Gastroesophageal sphincter (tissue), 4 donors: ENCODE measurements around the gene KRT1. TPM values are rescaled to one million over a fixed set of nuclear protein-coding genes. Genes with fewer than 3 reads are reported as not detected.
A peak's percentile ranks its signal among the peaks of the same experiment; 100 is the strongest.
"Not testable (repeated sequence)": the region's sequence is repeated elsewhere in the genome, so short reads cannot be mapped to it uniquely, and the experiment has no call there.

Experiments used
- ATAC-seq: fragments of 150-250 bp; one replicate; pipeline ENCODE4 v1.9.1; 2016; ENCODE audit warnings: mild to moderate bottlenecking, moderate library complexity
- H3K27ac ChIP-seq, 4 donors: fragments of 200-600 bp; sonication (generic) in 3 of 4; 1 replicate in 3 of 4; 2 replicates in 1 of 4; pipeline ENCODE4 v1.5.1; 2016 to 2019
- H3K27me3 ChIP-seq: fragments of 200-600 bp; sonication (generic); one replicate; pipeline ENCODE4 v1.5.1; 2019
- H3K36me3 ChIP-seq, 2 donors: fragments of 200-600 bp; sonication (generic); one replicate each; pipeline ENCODE4 v1.5.1; 2019; ENCODE audit warnings: control low read depth in 1 of 2
- H3K4me1 ChIP-seq, 3 donors: fragments of 200-600 bp; sonication (generic); 1 replicate in 2 of 3; 2 replicates in 1 of 3; pipeline ENCODE4 v1.5.1; 2016 to 2019; ENCODE audit warnings: control low read depth in 2 of 3
- H3K4me3 ChIP-seq, 2 donors: fragments of 200-600 bp; sonication (generic); one replicate each; pipeline ENCODE4 v1.5.1; 2019; ENCODE audit warnings: mild to moderate bottlenecking in 1 of 2, moderate library complexity in 1 of 2
- H3K9me3 ChIP-seq, 3 donors: fragments of 200-600 bp; sonication (generic); one replicate each; pipeline ENCODE4 v1.5.1; 2017 to 2019; ENCODE audit warnings: control low read depth in 2 of 3
- EP300 ChIP-seq: sonication (generic); formaldehyde crosslinking; IDR thresholded peaks from one replicate; pipeline ENCODE4 v1.6.1; 2017; ENCODE audit warnings: antibody characterized with exemption, mild to moderate bottlenecking
- POLR2A ChIP-seq, 2 donors: fragments of 450-650 bp; IDR thresholded peaks; one replicate each; pipeline ENCODE4 v1.6.1; 2017; ENCODE audit warnings: antibody characterized with exemption in 2 of 2, mild to moderate bottlenecking in 2 of 2, moderate library complexity in 1 of 2
- POLR2AphosphoS5 ChIP-seq: sonication (generic); formaldehyde crosslinking; IDR thresholded peaks from one replicate; pipeline ENCODE4 v1.6.1; 2017; ENCODE audit warnings: antibody characterized with exemption
- WGBS, 2 donors: methylation state at CpG; one replicate each; pipeline ENCODE4 v1.1.5; 2018; ENCODE audit warnings: low coverage in 1 of 2; 5-methylcytosine and 5-hydroxymethylcytosine counted together
- total RNA-seq, 4 donors: library from RNA; depleted of rRNA; stranded (reverse); fragments of >200 nt; gene quantifications; one replicate each; pipeline ENCODE4 v1.1.0, GENCODE V29; 2016
- TF ChIP-seq, protein P1 (sequence below), 4 experiments: fragments of 200-600 bp in 2 of 4; fragments of 450-650 bp in 2 of 4; sonication (generic) in 1 of 4; IDR thresholded peaks; one replicate each; pipeline ENCODE4 v1.5.1; 2017 to 2019; ENCODE audit warnings: antibody characterized with exemption in 4 of 4, mild to moderate bottlenecking in 2 of 4, moderate library complexity in 2 of 4

Gene KRT1
- total RNA-seq, 4 donors from 2014 or later, result not detected

DNA sequence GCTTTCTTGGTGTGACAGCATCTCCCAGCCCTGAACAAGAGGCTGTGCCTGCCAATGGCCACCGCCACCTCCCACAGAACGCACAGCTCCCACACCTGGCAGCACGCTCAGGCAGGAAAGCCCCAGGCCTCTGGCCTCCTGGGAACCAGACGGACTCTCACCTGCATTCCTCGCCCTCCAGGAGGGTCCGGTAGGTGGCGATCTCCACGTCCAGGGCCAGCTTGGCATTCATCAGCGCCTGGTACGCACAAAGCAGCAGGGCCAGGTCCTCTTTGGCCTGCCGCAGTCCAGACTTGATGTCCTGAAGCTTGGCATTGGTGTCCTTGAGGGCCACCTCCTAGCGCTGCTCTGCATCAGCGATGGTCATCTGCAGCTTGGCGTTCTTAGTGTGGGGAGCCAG, 35.2 kb upstream of the KRT1 start:
- H3K27me3 ChIP-seq, result peaks cover 57% of the 10 kb centered on the region
- TF ChIP-seq EP300 (no peak), POLR2AphosphoS5 (no peak), POLR2A (IDR thresholded peaks at IDR 0.05) (no peak)
- TF ChIP-seq, protein P1, sequence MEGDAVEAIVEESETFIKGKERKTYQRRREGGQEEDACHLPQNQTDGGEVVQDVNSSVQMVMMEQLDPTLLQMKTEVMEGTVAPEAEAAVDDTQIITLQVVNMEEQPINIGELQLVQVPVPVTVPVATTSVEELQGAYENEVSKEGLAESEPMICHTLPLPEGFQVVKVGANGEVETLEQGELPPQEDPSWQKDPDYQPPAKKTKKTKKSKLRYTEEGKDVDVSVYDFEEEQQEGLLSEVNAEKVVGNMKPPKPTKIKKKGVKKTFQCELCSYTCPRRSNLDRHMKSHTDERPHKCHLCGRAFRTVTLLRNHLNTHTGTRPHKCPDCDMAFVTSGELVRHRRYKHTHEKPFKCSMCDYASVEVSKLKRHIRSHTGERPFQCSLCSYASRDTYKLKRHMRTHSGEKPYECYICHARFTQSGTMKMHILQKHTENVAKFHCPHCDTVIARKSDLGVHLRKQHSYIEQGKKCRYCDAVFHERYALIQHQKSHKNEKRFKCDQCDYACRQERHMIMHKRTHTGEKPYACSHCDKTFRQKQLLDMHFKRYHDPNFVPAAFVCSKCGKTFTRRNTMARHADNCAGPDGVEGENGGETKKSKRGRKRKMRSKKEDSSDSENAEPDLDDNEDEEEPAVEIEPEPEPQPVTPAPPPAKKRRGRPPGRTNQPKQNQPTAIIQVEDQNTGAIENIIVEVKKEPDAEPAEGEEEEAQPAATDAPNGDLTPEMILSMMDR (IDR thresholded peaks at IDR 0.05), result no peak
- 100% methylated on average over 1 of the region's 14 CpGs; no CpG with 5 or more reads in 1 of the 2 donors for WGBS, 2 donors
- no peak for ATAC-seq
- H3K36me3 ChIP-seq, result no peaks in the 10 kb centered on the region
- no peak overlapping the region for H3K27ac ChIP-seq
- H3K4me1 ChIP-seq, result peaks cover 0 to 11% (median 0%) of the 10 kb centered on the region in 3 donors
- no peaks in the 10 kb centered on the region for H3K9me3 ChIP-seq
- H3K4me3 ChIP-seq, result no peak overlapping the region

GRCh38 chr12:52714887-52715281, 34.7 kb upstream of the KRT1 start:
- H3K36me3 ChIP-seq, result no peaks in the 10 kb centered on the region

GRCh38 chr12:52713960-52714886, 34.0 kb upstream of the KRT1 start:
- Histone ChIP-seq H3K27ac (no peak overlapping the region), H3K36me3 (no peaks in the 10 kb centered on the region), H3K4me3 (peak overlapping the region in 1 of 2 donors; percentile 38), H3K4me1 (peaks cover 0 to 11% (median 0%) of the 10 kb centered on the region in 3 donors), H3K27me3 (peaks cover 59% of the 10 kb centered on the region), H3K9me3 (no peaks in the 10 kb centered on the region)
- WGBS, 2 donors, result no CpG with 5 or more reads among the region's 72 CpGs
- TF ChIP-seq EP300, result no peak
- TF ChIP-seq, protein P1 (IDR thresholded peaks at IDR 0.05), result no peak
- no peak for ATAC-seq

More at GRCh38 chr12:52714887-52715281, 34.7 kb upstream of the KRT1 start:
- 66% methylated on average over 2 of the region's 4 CpGs; no CpG with 5 or more reads in 1 of the 2 donors for WGBS, 2 donors
- Histone ChIP-seq H3K27ac (no peak overlapping the region), H3K27me3 (peaks cover 57% of the 10 kb centered on the region), H3K4me3 (no peak overlapping the region), H3K9me3 (no peaks in the 10 kb centered on the region), H3K4me1 (peaks cover 0 to 11% (median 0%) of the 10 kb centered on the region in 3 donors)
- TF ChIP-seq POLR2AphosphoS5 (no peak), POLR2A (IDR thresholded peaks at IDR 0.05) (no peak), EP300 (no peak)
- TF ChIP-seq, protein P1 (IDR thresholded peaks at IDR 0.05), result no peak
- ATAC-seq, result no peak

- Histone ChIP-seq H3K27me3 (peaks cover 65% of the 10 kb centered on the region), H3K4me1 (peaks cover 0 to 11% (median 0%) of the 10 kb centered on the region in 3 donors)
- H3K9me3 ChIP-seq, H3K4me3 ChIP-seq, H3K27ac ChIP-seq, H3K36me3 ChIP-seq, ATAC-seq: not testable (repeated sequence)
- WGBS, 2 donors, result 82 to 84% methylated on average over 3 to 6 of the region's 6 CpGs
Observed at GRCh38 chr12:52712122-52712521, 31.9 kb upstream of the KRT1 start.

DNA sequence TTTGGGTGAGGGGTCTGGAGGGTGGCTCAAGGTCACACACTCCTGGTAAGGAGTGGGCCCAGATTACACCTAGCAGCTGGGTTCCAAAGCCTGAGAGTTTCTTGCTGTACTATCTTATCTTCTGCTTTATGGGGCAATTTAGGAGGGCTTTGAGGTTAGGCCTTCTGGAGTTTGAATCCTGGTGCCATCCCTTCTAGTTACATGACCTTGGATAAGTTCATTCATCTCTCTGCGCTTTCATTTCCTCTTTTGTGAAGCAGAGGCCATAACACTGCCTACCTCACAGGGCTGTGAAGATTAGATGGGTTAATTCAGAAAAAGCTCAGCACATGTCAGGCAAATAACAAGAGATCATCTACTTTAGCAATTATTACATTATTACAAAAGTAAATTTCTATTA, 30.5 kb upstream of the KRT1 start:
- Histone ChIP-seq H3K4me1 (peaks cover 0 to 11% (median 0%) of the 10 kb centered on the region in 3 donors), H3K27me3 (peaks cover 64% of the 10 kb centered on the region), H3K27ac (no peak overlapping the region), H3K36me3 (no peaks in the 10 kb centered on the region), H3K9me3 (no peaks in the 10 kb centered on the region), H3K4me3 (no peak overlapping the region)
- TF ChIP-seq EP300 (no peak), POLR2AphosphoS5 (no peak), POLR2A (IDR thresholded peaks at IDR 0.05) (no peak)
- TF ChIP-seq, protein P1 (IDR thresholded peaks at IDR 0.05), result no peak
- 100% methylated on average over 1 of the region's 1 CpG for WGBS, 2 donors
- ATAC-seq, result no peak
